Measurements from ENCODE around the gene SMURF1. TPM values are rescaled to one million over a fixed set of nuclear protein-coding genes. Genes with fewer than 3 reads are reported as not detected.

SMURF1 gene
- total RNA-seq, 1 experiment from 2014 or later = 15.5 TPM

- no peaks in the 10 kb centered on the region for H3K9me3 ChIP-seq
- no peak overlapping the region for H3K4me3 ChIP-seq
- peaks cover 25% of the 10 kb centered on the region for H3K36me3 ChIP-seq
- H3K27me3 ChIP-seq = no peaks in the 10 kb centered on the region
- DNase-seq = no peak
Observed at GRCh38 chr7:98988641-98989040, 155.3 kb downstream of the SMURF1 start.

- no peak overlapping the region for H3K4me3 ChIP-seq
- no peaks in the 10 kb centered on the region for H3K27me3 ChIP-seq
- no peak for DNase-seq
- H3K9me3 ChIP-seq = no peaks in the 10 kb centered on the region
- peaks cover 22% of the 10 kb centered on the region for H3K36me3 ChIP-seq
Observed at GRCh38 chr7:98985945-98986344, 158.0 kb downstream of the SMURF1 start.

DNA sequence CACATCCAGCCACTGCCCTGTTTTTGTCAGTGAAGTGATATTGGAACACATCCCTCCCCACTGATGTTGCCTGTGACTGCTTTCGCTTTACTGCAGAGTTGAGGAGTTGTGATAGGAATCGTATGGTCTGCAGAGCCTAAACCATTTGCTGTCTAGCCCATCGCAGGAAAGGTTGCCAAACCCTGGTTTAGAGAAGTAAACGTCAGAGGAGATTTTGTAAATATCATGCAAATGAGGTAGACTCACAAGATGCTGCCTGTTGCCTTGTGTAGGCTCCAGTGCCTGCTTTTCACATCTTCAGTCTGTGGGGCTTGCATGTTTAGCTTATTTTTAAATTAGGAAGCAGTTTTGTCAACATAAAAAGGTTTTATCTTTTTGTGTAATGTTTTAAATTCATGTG is 158.5 kb downstream of the SMURF1 start:
- Histone ChIP-seq H3K4me3 (no peak overlapping the region), H3K27me3 (no peaks in the 10 kb centered on the region), H3K9me3 (no peaks in the 10 kb centered on the region), H3K36me3 (peaks cover 23% of the 10 kb centered on the region)
- DNase-seq = no peak

GRCh38 chr7:98984126-98984525 is 159.8 kb downstream of the SMURF1 start:
- no peaks in the 10 kb centered on the region for H3K9me3 ChIP-seq
- DNase-seq = no peak
- H3K36me3 ChIP-seq = peaks cover 25% of the 10 kb centered on the region
- no peak overlapping the region for H3K4me3 ChIP-seq
- no peaks in the 10 kb centered on the region for H3K27me3 ChIP-seq

- Histone ChIP-seq H3K36me3 (peaks cover 26% of the 10 kb centered on the region), H3K9me3 (no peaks in the 10 kb centered on the region), H3K4me3 (no peak overlapping the region), H3K27me3 (no peaks in the 10 kb centered on the region)
- DNase-seq = no peak
Observed at GRCh38 chr7:98982686-98983085, 161.2 kb downstream of the SMURF1 start.

DNA sequence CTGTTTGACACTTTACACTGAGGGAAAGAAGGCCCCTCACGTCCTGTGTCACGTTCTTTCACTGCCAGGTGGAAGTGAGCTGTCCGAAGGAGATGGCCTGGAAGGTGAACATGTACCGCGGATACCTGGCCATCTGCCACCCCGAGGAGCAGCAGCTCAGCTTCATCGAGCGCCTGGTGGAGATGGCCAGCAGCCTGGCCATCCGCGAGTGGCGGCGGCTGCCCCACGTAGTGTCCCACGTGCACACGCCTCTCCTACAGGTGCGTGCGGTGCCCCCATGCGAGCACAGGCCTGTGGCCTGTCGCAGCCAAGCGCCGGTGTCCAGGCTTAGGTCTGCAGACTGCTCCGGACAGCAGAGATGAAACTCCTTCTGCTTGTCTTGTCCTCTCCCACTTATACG is 162.2 kb downstream of the SMURF1 start:
- no peaks in the 10 kb centered on the region for H3K9me3 ChIP-seq
- H3K36me3 ChIP-seq = peaks cover 29% of the 10 kb centered on the region
- no peak overlapping the region for H3K4me3 ChIP-seq
- no peaks in the 10 kb centered on the region for H3K27me3 ChIP-seq
- DNase-seq = no peak

DNA sequence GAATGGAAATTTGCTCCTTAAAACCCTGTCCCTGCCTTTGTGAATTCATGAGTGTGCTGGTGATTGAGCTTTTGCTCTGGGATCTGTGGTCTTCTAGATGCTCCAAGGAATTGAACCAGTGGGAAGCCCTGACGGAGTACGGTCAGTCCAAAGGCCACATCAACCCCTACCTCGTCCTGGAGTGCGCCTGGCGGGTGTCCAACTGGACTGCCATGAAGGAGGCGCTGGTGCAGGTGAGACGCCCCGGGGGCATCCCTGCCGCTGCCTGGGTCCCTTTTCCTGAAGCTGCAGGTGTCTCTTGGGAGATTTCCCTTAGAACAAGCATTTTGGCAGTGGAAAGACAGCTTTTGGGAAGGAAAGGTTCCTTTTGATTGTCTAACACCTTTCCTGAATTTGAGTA is 165.2 kb downstream of the SMURF1 start:
- Histone ChIP-seq H3K4me3 (no peak overlapping the region), H3K9me3 (no peaks in the 10 kb centered on the region), H3K27me3 (no peaks in the 10 kb centered on the region), H3K36me3 (peaks cover 12% of the 10 kb centered on the region)
- DNase-seq = no peak

Other genes starting within 250 kb of the SMURF1 start
- gene KPNA7, start 64.0 kb upstream of the SMURF1 start, total RNA-seq (2014; rRNA removed; shearing (Covaris generic); ENCODE audit: low replicate concordance) = not detected in 2 replicates
- gene MYH16, start 128.7 kb upstream of the SMURF1 start, total RNA-seq (2014; rRNA removed; shearing (Covaris generic); ENCODE audit: low replicate concordance) = not detected in 2 replicates
- 75.8 and 89.8 TPM in 2 replicates for gene ARPC1A, start 181.8 kb upstream of the SMURF1 start, total RNA-seq (2014; rRNA removed; shearing (Covaris generic); ENCODE audit: low replicate concordance)
- gene ARPC1B, start 230.6 kb upstream of the SMURF1 start, total RNA-seq (2014; rRNA removed; shearing (Covaris generic); ENCODE audit: low replicate concordance) = 164 and 230 TPM in 2 replicates

Data from MG63 (cell line).